Epithelial cell of umbilical artery (primary cell): Measurements from ENCODE around the gene MED12. TPM values are rescaled to one million over a fixed set of nuclear protein-coding genes. Genes with fewer than 3 reads are reported as not detected.

Experiments
- total RNA-seq: library from RNA; depleted of rRNA; stranded (reverse); fragments of >200 nt; gene quantifications from 2 replicates; pipeline ENCODE4 v1.2.3, GENCODE V29; 2014

MED12 gene
- total RNA-seq: 12.0 and 12.2 TPM in 2 replicates

DNA sequence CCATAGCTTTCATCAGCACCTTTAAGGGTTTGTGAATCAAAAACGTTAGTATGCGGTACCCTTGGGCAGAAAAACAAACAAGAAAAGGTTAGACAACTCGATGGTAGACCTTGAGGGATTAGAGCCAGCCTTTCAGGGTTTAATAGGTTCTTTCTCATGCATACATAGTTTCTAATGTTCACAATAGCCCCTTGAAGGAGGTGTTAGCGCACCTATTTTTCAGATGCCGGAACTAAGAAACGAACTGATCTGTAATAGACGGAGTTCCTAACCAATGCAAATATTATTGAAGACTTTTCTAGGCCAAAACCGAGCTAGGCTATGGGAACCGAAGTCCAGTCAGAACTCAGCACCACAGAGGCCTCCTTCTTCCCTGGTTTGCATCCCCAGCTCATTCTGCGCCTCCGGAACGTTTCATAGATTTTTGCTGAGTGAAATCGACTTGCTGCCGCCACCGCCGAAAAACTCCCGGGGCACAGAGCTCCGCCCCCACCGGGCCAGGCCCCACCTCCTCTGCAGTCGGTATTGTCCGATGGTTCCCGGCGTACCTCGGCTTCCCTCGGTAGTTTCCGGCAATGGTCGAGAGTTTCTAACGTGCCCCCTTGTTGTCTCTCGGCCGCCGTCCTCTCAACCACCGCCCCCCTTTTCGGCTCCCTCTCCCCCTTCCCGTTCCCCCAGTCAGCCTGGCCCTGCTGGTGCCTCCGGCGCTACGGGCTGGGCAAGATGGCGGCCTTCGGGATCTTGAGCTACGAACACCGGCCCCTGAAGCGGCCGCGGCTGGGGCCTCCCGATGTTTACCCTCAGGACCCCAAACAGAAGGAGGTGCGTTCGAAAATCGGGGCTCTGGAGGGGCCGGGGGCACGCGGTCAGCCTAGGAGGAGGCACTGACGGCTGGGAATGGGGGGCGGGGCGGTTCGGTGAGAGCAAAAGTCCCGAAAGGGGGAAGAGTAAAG, at the start of gene MED12:
TSS of gene MED12 (plus strand) at position 565 of the 953 bp plus-strand sequence. CDS start at position 724, 159 bp downstream.

DNA sequence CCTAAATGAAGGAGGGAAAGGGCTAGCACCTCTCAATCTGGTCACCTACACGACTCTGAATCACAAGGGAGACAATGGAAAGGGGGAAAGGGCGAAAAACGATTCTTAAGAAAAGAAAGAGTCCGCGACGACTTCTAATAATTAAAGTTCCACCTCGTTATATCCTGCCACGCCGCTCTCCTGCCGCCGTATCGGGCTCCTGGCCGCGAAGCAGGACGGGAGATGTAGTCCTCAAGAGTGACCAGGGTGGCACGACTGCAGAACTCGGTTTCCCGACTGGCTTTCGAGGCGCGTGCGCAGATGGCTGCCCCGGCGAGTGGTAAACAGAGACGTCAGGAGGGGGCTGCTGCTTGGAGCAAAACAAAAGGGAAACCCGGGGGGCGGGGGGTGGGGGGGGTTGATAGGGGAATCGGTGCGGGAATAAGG, 22.8 kb upstream of the MED12 start, which contains the start of gene FOXO4:
TSS of gene FOXO4 (plus strand) at position 297 of the 426 bp plus-strand sequence. CDS start 678 bp downstream, outside the sequence.

DNA sequence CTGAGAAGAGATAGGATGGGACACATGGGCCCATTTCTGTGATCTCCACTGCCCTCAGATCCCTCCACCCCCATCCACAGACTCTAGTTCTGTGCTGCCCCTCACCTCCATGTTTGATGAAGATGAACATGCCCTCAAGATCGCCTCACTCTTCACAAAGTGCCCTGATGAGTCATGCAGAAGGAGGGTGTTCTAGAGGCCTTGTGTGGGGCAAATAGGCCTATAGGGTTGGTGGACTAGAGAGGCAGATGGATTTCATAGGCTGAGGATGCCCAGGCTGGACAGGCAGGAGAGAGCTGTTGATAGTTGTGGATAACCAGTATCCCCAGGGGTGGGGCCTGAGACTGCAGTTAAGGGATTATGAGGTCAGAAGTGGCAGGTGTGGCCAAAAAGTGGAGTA, 12.0 kb upstream of the MED12 start, which contains the start of gene CXorf65:
TSS of gene CXorf65 (minus strand) at position 314 of the 400 bp plus-strand sequence. CDS start at position 130, 184 bp downstream.

DNA sequence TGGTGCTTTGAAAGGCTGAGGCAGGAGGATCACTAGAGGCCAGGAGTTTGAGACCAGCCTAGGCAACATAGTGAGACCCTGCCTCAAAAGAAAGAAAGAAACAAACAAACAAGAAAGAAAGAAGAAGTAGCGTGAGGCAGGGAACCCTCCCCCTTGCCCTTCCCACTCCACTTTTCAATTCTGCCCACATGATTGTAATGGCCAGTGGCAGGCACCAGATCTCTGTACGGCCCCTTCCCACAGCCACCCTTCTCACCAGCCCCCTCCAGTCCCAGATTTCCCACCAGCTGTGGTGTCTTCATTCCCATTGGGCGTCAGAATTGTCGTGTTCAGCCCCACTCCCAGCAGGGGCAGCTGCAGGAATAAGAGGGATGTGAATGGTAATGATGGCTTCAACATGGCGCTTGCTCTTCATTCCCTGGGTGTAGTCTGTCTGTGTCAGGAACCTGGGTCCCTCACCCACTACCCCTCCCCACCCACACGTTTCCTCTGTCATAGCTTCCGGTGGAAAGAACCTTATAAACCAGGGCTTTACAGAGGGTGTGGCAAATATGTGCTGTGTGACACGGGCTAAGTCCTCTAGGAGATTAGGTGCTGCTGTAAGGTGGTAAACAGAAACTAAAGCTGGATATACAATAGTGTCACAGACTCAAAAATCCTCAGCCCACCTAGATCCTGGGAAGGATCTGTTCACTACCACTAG, 7.1 kb upstream of the MED12 start, which contains the start of gene IL2RG:
TSS of gene IL2RG (minus strand) at position 437 of the 703 bp plus-strand sequence. CDS start at position 399, 38 bp downstream.

DNA sequence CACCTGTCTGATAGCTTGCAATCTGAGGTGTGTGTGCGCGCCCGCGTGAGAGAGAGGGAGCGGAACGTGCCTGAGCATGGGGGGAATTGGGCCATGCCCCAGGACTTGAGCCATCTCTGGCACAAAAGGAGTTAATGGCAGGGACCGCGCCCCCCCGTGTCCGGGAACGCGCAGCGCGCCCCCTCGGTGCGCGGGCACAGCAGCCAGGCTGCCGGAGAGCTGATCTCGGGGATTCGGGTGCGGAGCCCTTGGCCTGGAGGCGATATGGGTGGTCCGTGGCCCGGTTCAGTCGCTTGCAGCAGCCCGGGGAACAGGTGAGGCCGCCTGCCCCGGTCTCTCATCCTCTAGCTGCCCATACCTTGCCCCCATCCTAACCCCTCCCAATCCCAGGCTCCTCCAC, 26.3 kb downstream of the MED12 start, which contains the start of gene NLGN3:
TSS of gene NLGN3 (plus strand) at position 191 of the 400 bp plus-strand sequence. CDS start 2,909 bp downstream, outside the sequence.

Other genes with a start within 250 kb of the MED12 start
- gene TEX11, start 209.9 kb upstream of the MED12 start, total RNA-seq: not detected in 2 replicates
- not detected in 2 replicates for gene SLC7A3, start 187.5 kb upstream of the MED12 start, total RNA-seq
- 54.6 and 69.8 TPM in 2 replicates for gene SNX12, start 50.3 kb upstream of the MED12 start, total RNA-seq
- 3.6 and 4.5 TPM in 2 replicates for gene FOXO4, start 22.7 kb upstream of the MED12 start, total RNA-seq
- gene CXorf65, start 11.9 kb upstream of the MED12 start, total RNA-seq: not detected in 2 replicates
- not detected in 2 replicates for gene IL2RG, start 7.0 kb upstream of the MED12 start, total RNA-seq
- 0.15 TPM in 1 of 2 replicates, not detected in the other for gene NLGN3, start 26.2 kb downstream of the MED12 start, total RNA-seq
- gene GJB1, start 104.6 kb downstream of the MED12 start, total RNA-seq: not detected in 2 replicates
- 7.6 and 10.7 TPM in 2 replicates for gene ZMYM3, start 135.5 kb downstream of the MED12 start, total RNA-seq
- 401 and 476 TPM in 2 replicates for gene NONO, start 165.0 kb downstream of the MED12 start, total RNA-seq
- gene ITGB1BP2, start 183.2 kb downstream of the MED12 start, total RNA-seq: 0.32 and 2.0 TPM in 2 replicates
- gene TAF1, start 247.8 kb downstream of the MED12 start, total RNA-seq: 34.4 and 39.4 TPM in 2 replicates